ENCODE measurements around the gene FAM120B.

GRCh38 chr6:170360476-170360875, 53.9 kb downstream of the FAM120B start:
- no peak for TF ChIP-seq CTCF (IDR thresholded peaks at IDR 0.05; ENCODE audit: low read depth, low read length, poor library complexity, severe bottlenecking)
- no peak for TF ChIP-seq EZH2phosphoT487 (IDR thresholded peaks at IDR 0.05; ENCODE audit: borderline replicate concordance, low read length)
